GM18868 (cell line): ENCODE results near the gene DTX2.
A peak's percentile ranks its signal among the peaks of the same experiment; 100 is the strongest.
"Not testable (repeated sequence)": the region's sequence is repeated elsewhere in the genome, so short reads cannot be mapped to it uniquely, and the experiment has no call there.

Experiments
- ATAC-seq: cut with Tn5 transposase; IDR thresholded peaks from one replicate; pipeline ENCODE4 v1.9.1; 2021; ENCODE audit warnings: mild to moderate bottlenecking, moderate library complexity; ENCODE audit not compliant: unreplicated experiment

The DTX2 gene

DNA sequence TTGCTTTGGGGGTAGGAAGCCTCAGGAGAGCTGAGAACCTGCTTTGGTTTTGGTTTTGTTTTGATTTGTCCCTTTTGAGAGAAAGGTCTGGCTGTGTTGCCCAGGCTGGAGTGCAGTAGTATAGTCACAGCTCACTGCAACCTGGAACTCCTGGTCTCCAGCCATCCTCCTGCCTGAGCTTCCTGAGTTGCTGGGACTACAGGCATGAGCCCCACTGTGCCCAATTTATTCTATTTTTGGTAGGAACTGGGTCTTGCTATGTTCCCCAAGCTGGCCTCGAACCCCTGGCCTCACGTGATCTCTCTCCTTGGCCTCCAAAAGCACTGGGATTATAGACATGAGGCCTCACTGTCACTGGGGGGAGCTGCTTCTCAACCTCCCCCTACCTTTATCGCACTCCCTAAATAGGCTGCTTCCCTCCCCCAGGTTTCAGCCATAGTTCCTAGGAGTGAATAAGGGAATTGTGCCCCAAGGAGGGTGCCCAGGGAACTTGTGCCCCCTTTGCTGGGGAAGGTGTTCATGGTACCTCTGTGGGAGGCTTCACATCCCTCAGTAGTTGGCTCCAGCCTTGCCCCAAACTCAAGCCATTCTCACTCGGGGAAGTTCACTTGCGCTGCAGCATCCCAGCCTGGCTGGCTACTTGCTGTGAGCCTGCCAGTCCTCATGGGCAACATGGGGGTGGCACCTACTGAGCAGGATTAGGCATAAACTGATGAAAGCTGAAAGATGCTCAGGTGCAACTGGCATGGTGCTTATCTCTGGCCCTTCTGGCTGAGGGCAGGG, 18.7 kb upstream of the DTX2 start:
- ATAC-seq, result not testable (repeated sequence)

DNA sequence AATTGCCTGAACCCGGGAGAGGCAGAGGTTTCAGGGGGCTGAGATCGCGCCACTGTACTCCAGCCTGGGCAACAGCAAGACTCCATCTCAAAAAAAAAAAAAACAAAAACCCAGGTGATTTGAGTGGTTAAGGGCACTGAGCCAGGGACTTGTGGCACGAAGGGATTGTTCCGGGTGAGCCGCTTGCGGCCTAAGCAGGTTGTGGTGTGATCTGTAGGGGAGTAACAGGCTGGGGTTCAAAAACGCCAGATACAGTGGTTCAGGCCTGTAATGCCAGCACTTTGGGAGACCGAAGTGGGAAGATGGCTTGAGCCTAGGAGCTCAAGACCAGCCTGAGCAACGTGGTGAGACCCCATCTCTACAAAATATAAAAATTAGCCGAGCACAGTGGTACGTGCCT, 17.7 kb upstream of the DTX2 start:
- ATAC-seq, result peak; percentile 72

DNA sequence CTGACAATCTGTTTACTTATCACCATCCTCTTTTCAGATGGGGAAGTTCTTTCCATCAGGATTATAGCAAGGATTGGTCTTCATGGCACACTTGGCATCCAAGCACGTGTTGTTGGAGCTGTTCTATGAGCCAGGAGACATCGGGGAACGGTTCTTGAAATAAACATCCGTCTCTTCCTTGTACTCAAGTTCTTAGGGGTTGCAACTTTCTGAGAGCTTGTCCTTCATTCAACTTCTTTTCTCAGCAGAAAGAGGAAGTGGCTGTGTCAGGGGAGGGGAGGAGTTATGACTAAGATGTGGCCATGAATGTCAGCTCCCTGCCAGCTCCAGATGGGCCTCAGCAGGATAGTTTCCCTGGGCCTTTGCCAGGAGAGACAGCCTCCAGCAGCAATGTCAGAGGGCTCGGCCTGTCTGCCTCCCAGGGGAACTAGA, 15.9 kb upstream of the DTX2 start:
- peak; percentile 71 for ATAC-seq

DNA sequence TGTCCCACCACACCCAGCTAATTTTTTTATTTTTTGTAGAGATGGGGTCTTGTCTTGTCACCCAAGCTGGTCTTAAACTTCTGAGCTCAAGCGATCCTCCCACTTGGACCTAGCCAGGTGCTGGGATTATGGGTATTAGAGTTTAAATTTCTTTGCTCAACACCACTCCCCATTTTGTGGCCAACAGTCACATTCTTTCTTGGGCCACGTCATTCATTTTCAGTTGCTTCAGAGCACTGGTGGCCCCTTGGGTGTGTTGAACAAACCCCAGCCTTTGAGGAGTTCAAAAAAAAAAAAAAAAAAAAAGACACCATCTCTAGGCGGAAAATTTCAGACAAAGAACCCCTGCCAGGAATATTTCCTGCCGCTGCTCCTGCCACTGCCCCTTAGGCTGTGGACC, 4.5 kb upstream of the DTX2 start:
- ATAC-seq, result not testable (repeated sequence)

DNA sequence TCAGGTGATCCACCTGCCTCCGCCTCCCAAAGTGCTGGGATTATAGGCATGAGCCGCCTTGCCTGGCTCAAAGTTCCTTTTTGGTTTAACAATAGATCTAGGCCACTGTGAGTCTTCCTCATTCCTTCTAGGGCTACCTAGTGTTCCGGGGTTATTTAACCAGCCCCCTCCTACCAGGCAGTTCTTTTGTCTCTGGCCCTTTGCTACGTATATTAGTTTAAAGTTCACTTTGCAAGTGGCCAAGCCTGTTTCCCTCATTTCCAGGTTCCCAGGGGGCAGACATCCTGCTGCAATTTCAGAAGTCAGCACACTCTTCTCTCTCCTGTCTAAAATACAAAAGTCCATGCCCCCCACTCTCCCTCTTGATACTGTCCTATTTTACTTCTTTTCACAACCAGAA, 3.0 kb upstream of the DTX2 start:
- ATAC-seq, result not testable (repeated sequence)

DNA sequence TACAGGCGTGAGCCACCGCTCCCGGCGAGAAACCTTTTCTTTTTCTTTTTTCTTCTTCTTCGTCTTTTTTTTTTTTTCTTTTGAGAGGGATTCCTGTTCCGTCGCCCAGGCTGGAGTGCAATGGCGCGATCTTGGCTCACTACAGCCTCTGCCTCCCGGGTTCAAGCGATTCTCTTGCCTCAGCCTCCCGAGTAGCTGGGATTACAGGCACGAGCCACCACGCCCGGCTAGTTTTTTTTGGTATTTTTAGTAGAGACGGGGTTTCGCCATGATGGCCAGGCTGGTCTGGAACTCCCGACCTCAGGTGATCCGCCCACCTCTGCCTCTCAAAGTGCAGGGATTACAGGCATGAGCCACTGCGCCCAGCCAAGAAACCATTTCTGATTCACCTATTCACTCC, 742 bp upstream of the DTX2 start:
- ATAC-seq, result not testable (repeated sequence)

DNA sequence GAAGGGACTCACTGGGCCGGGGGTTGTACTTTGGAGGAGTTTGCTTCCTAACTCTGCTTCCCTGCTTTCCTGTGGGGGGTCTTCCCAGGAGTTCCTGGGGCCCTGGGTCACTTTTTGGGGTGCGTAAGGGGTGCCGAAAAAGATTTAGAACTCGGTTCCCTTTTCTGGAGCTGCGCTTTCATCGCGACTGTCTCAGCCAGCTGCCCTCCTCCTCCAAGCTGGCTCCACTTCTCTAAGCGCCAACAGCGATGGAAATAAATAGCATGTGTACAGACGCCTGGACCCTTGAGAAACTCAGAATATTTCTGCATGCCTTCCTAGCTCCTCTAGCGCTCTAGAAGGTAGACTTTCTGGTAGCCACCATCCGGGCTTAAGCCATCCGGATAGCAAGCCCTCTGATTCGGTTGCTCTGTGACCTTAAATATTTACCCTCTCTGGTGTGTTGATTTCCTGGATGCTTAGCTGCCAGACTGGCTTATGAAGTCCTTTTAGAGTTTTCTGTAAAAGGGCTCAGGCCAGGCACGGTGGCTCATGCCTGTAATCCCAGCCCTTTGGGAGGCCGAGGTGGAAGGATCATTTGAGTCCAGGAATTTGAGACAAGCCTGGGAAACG, 868 bp downstream of the DTX2 start:
- not testable (repeated sequence) for ATAC-seq

DNA sequence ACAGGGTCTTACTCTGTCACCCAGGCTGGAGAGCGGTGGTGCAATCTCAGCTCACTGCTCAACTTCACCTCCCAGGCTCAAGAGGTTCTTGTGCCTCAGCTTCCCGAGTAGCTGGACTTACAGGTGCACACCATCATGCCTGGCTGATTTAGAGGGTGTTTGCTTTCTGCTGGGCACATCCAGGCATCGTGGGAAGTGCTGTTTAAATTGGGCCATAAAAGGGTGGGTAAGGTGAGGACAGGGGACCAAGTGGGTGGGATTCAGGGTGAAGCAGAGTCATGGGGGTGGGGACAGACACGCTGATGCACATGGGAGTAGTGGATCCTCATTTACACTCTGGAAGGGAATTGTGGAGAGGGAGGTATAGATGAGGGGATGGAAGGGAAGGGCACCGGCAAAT, 3.5 kb downstream of the DTX2 start:
- ATAC-seq, result not testable (repeated sequence)

DNA sequence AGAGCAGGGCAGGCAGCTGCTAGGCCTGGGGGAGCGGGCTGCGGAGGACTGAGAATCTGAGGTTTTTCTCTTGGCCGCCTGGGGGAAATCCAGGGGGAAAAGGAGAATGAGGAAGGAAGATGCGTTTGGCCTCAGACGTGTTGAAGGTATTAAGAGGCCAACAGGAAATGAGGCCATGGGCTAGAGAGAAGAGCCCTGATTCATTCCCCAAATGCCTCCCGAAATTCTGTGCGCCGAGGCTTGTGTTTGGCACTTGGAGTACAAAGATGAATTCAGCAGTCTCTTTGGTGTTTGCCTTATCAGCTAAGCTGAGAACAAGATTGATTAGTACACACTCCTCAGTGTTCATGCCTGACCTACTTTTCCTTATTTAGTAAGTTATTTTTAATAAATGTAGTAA, 4.4 kb downstream of the DTX2 start:
- ATAC-seq, result not testable (repeated sequence)

DNA sequence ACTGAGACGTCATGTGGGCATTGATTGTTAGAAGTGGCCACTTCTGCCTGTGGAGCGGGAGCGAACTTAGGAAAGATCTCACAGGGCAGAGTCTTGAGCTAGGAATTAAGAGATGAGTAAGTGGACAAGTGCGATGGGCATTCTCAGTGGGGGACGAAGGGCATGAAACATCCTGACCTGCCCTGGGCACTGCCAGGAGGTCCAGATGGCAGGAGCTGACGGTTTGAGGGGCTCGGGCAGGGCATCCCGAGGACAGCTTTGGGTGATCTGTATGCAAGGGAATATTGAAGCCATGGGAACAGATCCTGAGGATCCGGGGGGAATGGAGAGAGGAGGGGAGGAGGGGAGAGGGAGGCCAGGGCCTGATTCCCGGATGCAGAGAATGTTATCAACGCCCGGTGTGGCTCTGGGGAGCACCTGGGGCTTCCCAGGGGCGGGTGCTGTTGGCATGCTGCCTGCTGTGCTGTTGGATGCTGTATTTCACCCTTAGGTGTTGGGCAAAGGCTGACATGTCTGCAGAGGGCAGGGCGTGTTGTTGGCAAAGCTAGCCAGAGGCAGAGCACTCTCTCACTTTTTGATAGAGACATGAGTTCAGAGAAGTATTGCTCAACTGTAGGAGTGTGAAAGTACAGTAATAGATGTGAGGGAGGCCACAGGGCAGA, 6.4 kb downstream of the DTX2 start:
- ATAC-seq, result peak; percentile 65

DNA sequence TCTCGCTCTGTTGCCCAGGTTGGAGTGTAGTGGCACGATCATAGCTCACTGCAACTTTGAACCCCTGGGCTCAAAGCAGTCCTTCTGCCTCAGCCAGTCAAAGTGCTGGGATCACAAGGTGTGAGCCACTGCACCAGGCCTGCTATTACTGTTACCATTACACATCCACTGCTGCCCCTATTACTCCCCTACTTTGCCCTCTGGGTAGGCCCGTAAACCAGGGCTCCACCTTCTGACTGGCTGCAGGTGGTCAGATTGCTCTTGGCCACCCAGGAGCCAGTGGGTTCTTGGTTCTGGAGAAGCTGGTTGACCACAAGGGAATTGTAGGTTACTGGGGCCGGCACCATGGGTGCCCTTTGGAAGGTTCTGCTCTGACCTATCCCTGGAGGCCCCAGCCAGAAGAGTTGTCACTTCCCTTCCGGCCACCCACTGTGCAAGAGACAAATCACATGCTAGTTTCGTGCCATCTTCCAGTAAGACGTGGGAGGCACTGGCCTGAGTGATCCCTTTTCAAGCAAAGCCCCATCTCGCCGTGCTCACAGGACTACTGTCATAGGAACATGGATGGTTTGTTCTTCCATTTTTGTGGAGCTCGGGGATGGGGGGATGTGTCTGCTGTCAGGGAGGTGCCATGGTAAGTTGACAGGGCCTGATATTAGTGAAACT, 10.2 kb downstream of the DTX2 start:
- ATAC-seq, result not testable (repeated sequence)

DNA sequence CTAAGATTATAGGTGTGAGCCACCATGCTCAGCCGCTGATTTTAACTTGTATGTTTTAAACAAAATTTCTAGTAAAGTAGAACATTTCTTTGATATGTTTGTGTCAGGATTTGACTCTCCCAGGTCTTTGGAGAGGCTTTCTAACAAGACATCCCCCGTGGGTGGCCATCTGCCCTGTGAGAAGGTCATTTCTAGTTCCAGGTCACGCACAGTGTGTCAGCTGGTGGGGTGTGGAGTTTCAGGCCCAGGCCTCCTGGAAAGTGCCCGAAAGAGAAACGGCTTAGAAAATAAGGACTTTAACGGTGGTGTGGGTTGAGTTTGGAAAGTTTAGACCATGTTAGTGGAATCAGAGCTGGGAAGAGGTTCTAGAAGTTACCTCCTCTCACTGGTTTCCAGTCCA, 11.6 kb downstream of the DTX2 start:
- ATAC-seq, result not testable (repeated sequence)

DNA sequence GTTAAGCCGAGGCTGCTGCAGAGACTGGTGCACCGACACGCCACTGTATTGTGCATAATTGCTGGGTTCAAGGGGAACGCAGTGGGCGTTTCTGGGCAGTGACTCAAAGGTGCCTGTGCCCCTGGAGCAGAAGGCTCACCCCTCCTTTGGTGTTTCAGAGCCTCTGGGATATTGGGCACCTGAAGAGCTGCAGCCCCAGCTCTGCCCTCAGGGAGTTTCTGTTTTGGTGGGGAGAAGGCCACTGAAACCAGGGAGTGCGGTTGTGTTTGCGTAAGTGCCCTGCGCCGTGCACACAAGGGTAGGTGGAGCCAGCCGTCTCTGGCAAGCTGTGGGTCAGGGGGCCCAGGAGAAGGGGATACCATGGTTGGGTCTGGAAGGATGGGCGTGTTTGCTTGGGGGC, 14.8 kb downstream of the DTX2 start:
- not testable (repeated sequence) for ATAC-seq

DNA sequence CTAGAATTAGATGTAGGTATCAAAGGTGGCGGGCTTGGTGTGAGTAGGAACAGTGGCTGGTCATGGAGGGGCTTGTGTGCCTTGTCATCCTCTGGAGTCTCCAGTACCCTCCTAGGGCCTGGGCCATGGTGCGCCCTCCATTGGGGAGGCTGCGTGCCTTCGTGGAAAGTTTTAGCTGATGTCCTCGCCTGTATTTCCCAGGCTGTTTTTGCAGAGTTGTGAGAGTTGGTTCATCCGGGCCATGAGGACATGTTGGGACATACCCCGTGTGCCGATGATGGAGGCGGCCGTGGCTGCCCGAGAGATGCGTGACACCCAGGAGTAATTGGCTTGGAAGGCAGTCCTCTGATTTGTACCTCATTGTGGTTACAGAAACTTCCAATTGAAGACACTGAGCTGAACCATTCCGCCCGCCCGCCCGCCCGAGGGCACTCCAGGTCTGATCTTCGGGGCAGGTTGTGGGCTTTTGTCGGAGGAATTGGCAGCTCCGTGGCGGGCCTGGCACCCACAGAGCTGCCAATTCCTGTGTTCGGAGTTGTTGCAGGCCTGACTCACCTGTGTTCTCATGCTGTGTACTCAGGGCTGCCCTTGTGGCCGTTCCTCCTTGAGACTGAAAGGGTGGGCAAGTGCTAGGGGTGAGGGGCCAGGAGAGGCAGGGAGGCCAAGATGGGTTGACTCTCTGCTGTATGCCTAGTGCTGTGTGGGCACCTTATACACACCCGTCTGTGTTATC, 15.4 kb downstream of the DTX2 start:
- ATAC-seq, result not testable (repeated sequence)

DNA sequence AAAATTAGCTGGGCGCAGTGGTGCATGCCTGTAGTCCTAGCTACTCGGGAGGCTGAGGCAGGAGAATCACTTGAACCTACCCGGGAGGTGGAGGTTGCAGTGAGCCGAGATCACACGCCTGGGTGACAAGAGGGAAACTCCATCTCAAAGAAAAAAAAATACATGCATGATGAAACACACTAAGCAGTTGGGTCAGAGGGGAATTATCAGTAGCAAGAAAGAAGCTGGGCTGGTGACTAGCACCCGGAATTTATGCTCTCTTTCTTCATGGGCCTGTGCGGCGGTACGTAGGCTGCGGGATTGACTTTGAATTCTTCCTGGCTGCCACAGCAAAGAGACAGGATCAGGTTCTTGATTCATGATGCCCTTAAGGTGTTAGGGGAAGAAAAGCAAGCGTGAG, 18.1 kb downstream of the DTX2 start:
- ATAC-seq, result peak; percentile 79

DNA sequence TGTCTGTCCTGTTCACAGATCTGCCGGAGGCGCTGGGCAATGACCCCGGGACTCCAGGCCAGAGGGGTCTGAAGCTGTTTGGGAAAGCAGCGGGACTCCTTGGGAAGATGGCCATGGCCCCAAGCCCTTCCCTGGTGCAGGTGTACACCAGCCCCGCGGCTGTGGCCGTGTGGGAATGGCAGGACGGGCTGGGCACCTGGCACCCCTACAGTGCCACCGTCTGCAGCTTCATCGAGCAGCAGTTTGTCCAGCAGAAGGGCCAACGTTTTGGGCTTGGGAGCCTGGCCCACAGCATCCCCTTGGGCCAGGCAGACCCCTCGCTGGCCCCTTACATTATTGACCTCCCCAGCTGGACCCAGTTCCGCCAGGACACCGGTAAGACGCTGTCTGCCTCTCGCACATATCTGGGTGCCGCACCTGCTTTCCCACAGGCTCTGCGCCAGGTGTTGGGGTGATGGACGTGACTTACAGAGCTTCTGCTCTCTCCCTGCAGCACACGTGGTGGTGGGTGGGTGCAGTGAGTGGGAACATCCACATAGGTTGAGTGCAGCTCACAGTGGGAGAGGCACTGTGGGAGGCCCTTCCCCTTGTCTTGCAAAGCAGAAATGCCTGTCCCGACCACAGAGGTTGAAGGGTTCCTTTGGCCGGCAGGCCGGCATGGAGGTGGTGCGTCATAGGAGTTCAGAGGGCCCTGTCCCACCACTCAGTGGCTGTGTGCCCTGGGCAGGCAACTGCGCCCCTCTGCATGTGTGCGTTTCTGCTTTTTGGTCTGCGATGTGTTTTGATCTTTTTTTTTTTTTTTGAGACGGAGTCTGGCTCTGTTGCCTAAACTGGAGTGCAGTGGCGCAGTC, 19.1 kb downstream of the DTX2 start:
- not testable (repeated sequence) for ATAC-seq

DNA sequence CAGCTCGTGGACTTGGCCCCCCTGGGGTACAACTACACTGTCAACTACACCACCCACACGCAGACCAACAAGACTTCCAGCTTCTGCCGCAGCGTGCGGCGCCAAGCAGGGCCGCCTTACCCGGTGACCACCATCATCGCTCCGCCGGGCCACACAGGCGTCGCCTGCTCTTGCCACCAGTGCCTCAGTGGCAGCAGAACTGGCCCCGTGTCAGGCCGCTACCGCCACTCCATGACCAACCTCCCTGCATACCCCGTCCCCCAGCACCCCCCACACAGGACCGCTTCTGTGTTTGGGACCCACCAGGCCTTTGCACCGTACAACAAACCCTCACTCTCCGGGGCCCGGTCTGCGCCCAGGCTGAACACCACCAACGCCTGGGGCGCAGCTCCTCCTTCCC, 21.2 kb downstream of the DTX2 start:
- ATAC-seq, result not testable (repeated sequence)

DNA sequence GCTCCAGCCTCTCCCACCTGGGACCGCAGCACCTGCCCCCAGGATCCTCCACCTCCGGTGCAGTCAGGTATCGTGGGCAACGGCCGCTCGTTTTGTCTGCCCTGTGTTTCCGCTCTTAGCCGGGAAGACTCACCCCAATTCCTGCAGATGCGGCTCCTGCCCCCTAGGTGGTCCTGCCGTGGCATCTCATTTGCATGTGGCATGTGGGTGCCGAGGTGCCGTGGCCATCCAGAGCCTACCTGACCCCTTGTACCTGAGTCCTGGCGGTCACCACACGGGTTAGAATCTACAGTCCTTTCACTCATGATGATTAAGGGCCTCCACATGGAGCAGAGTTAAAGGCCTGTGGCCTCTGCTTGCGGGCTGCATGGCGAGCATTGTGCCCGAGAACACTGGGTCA, 21.6 kb downstream of the DTX2 start:
- not testable (repeated sequence) for ATAC-seq

DNA sequence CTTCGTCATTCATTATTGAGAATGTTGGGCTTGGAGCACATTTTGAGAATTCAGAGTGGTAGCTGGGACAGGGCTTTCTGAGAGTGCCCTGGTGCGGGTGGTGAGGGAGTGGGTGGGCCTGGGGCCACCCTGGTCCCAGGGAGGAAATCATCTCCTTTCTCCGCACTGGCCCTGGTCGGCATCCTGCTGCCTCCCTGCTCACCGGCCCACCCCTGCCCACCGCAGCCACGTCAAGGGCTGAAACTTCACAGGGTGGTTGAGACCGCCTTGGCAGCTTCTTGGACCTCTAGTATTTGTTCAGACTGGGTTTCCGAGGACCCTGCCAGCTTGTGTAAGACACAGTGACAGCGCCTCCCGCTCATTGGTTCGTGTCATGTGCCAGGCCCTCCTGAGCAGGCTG, 22.9 kb downstream of the DTX2 start:
- not testable (repeated sequence) for ATAC-seq
